Measurements from ENCODE around the gene ADAT3.

ADAT3 gene

DNA sequence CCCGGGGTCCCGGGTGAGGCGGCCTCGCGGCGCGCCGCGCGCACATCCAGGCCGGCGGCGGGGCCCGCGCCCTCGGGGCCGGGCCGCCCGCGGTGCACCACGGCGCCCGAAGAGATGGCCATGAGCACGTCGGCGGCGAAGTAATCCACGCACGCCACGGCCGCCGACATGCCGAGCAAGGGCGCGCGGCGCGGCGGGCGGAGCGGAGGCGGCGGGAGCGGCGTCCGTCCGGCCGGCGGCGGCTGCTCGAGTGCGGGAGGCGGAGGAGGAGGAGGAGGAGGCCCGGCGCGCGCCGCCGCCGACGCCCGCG, 41.9 kb upstream of the ADAT3 start, which contains the start of gene KLF16:
KLF16 (minus strand) TSS at position 252 of the 310 bp plus-strand sequence; CDS start at position 170, 82 bp downstream.
- peak within 1 kb of the TSS; percentile 92 for H3K27ac ChIP-seq (ENCODE audit: low read length)
- peaks cover 52% of the 10 kb centered on the region for H3K79me2 ChIP-seq (ENCODE audit: low read length)
- no peaks in the 10 kb centered on the region for H4K20me1 ChIP-seq (ENCODE audit: insufficient read depth, low read length)
- peak within 1 kb of the TSS; percentile 95 for H2AFZ ChIP-seq (ENCODE audit: low read length)
- DNase-seq = no peak
- no peaks in the 10 kb centered on the region for H3K36me3 ChIP-seq (replicated peaks; ENCODE audit: insufficient read depth, low read length)
- peak within 1 kb of the TSS; percentile 97 for H3K4me2 ChIP-seq (ENCODE audit: low read depth, low read length)
- H3K9me3 ChIP-seq (replicated peaks; ENCODE audit: insufficient read depth, low read length) = no peaks in the 10 kb centered on the region
- H3K27me3 ChIP-seq (replicated peaks; ENCODE audit: insufficient read depth, low read length) = no peaks in the 10 kb centered on the region
- H3K4me3 ChIP-seq (ENCODE audit: low read length) = peak within 1 kb of the TSS; percentile 98
- H3K9me2 ChIP-seq (replicated peaks; ENCODE audit: insufficient read depth, low read length) = no peaks in the 10 kb centered on the region
- peaks cover 15% of the 10 kb centered on the region for H3K4me1 ChIP-seq (ENCODE audit: low read length)
- H3F3A ChIP-seq (ENCODE audit: insufficient read depth, low read length) = peaks cover 25% of the 10 kb centered on the region
- TF ChIP-seq, protein P1, sequence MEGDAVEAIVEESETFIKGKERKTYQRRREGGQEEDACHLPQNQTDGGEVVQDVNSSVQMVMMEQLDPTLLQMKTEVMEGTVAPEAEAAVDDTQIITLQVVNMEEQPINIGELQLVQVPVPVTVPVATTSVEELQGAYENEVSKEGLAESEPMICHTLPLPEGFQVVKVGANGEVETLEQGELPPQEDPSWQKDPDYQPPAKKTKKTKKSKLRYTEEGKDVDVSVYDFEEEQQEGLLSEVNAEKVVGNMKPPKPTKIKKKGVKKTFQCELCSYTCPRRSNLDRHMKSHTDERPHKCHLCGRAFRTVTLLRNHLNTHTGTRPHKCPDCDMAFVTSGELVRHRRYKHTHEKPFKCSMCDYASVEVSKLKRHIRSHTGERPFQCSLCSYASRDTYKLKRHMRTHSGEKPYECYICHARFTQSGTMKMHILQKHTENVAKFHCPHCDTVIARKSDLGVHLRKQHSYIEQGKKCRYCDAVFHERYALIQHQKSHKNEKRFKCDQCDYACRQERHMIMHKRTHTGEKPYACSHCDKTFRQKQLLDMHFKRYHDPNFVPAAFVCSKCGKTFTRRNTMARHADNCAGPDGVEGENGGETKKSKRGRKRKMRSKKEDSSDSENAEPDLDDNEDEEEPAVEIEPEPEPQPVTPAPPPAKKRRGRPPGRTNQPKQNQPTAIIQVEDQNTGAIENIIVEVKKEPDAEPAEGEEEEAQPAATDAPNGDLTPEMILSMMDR (IDR thresholded peaks at IDR 0.05; ENCODE audit: low read length) = no peak
- TF ChIP-seq EZH2phosphoT487 (IDR thresholded peaks at IDR 0.05; ENCODE audit: low read length) = no peak
- TF ChIP-seq EZH2 (optimal IDR thresholded peaks at IDR 0.05; ENCODE audit: low read depth, low read length) = no peak
- peak within 1 kb of the TSS; percentile 98 for H3K9ac ChIP-seq (ENCODE audit: low read length)

DNA sequence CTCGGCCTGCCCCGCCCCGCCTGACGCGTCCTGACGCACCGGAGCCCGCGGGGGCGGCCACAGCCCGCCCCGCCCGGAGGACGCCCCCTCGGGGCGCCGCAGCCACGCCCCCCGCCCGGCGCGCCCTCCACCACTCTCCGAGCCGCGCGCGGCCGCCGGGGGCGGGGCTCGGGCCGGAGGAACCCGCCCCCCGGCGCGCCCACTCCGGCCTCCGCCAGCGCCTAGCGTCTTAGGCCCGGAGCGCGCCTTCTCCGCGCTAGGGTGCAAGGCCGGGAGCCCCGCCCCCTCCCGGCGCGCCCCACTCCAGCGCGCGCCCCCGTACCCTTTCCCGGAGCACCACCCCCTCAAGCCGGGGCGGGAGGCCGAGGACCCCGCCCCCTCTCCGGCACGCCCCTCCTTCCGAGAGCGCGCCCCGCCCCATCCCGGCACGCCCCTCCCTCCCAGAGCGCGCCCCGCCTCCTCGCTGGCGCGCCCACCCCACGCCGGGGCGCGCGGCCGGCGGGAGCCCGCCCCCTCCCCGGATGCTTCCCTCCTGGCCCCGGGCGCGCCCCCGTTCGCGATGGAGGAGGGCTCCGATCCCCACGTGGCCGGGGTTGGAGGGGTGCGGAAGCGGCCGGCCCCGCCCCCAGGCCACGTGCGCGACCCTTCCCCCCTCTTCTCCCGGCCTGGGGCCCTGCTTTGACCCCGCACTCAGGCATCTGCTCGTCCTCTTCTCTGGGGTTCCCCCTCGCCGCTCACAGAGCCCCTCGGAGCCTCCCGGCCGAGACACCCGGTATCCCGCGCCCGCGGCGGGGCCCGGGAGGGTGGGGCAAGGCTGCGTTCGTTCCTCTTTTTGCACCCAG, 41.3 kb upstream of the ADAT3 start:
- Histone ChIP-seq H3K9ac (ENCODE audit: low read length) (peak overlapping the region; percentile 98), H3K4me1 (ENCODE audit: low read length) (peaks cover 15% of the 10 kb centered on the region), H3K9me3 (replicated peaks; ENCODE audit: insufficient read depth, low read length) (no peaks in the 10 kb centered on the region), H3F3A (ENCODE audit: insufficient read depth, low read length) (peaks cover 20% of the 10 kb centered on the region; the same call in 1 of the 2 replicates), H3K9me2 (replicated peaks; ENCODE audit: insufficient read depth, low read length) (no peaks in the 10 kb centered on the region), H3K4me3 (ENCODE audit: low read length) (peak overlapping the region; percentile 72), H4K20me1 (ENCODE audit: insufficient read depth, low read length) (no peaks in the 10 kb centered on the region), H3K36me3 (replicated peaks; ENCODE audit: insufficient read depth, low read length) (no peaks in the 10 kb centered on the region), H3K79me2 (ENCODE audit: low read length) (peaks cover 47% of the 10 kb centered on the region), H2AFZ (ENCODE audit: low read length) (peak overlapping the region; percentile 95), H3K27me3 (replicated peaks; ENCODE audit: insufficient read depth, low read length) (no peaks in the 10 kb centered on the region), H3K27ac (ENCODE audit: low read length) (peak overlapping the region; percentile 92), H3K4me2 (ENCODE audit: low read depth, low read length) (peak overlapping the region; percentile 96)
- DNase-seq = peak; percentile 97
- TF ChIP-seq, protein P1 (IDR thresholded peaks at IDR 0.05; ENCODE audit: low read length) = no peak
- TF ChIP-seq EZH2phosphoT487 (IDR thresholded peaks at IDR 0.05; ENCODE audit: low read length) = no peak
- no peak for TF ChIP-seq EZH2 (optimal IDR thresholded peaks at IDR 0.05; ENCODE audit: low read depth, low read length)

DNA sequence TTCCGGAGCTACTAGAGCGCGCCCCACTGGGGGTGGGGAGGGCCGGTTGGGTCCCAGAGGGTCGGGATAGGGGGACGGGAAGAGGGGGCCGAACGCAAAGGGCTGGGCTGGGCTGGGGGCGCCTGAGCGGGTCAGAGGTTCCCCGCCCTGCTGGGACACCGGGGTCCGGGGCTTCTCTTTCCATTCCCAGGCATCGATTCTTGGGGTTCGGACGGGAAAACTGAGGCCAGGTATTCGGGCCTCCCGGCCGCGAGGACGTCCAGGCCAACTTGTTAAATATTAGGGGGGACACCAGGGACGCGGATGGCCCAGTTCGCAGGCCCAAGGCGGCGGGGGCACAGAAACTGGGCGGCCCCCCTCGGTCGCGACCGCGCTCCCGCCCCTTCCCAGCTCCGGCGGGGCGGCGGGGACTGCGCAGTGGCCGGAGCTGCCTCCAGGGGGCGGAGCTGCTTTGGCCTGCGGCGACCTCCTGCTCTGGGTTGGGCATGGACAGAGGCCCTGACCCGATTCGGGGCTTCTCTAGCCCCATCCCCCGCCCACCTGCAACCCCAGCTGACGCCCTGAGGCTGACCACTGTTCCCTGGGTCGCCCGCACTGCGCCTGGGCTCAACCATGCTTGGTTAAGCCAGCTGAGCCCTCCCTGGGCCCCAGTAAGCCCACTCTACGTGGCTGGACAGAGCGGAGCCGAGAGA, 40.6 kb upstream of the ADAT3 start:
- Histone ChIP-seq H3K9ac (ENCODE audit: low read length) (peak overlapping the region; percentile 98), H3K9me3 (replicated peaks; ENCODE audit: insufficient read depth, low read length) (no peaks in the 10 kb centered on the region), H3K4me3 (ENCODE audit: low read length) (peak overlapping the region; percentile 72), H2AFZ (ENCODE audit: low read length) (peak overlapping the region; percentile 95), H3F3A (ENCODE audit: insufficient read depth, low read length) (peaks cover 14% of the 10 kb centered on the region; the same call in 1 of the 2 replicates), H4K20me1 (ENCODE audit: insufficient read depth, low read length) (no peaks in the 10 kb centered on the region), H3K36me3 (replicated peaks; ENCODE audit: insufficient read depth, low read length) (no peaks in the 10 kb centered on the region), H3K79me2 (ENCODE audit: low read length) (peaks cover 39% of the 10 kb centered on the region), H3K27me3 (replicated peaks; ENCODE audit: insufficient read depth, low read length) (no peaks in the 10 kb centered on the region), H3K27ac (ENCODE audit: low read length) (peak overlapping the region; percentile 92), H3K4me2 (ENCODE audit: low read depth, low read length) (peak overlapping the region; percentile 96), H3K9me2 (replicated peaks; ENCODE audit: insufficient read depth, low read length) (no peaks in the 10 kb centered on the region), H3K4me1 (ENCODE audit: low read length) (peaks cover 15% of the 10 kb centered on the region)
- TF ChIP-seq, protein P1 (IDR thresholded peaks at IDR 0.05; ENCODE audit: low read length) = peak; percentile 85
- TF ChIP-seq EZH2phosphoT487 (IDR thresholded peaks at IDR 0.05; ENCODE audit: low read length) = no peak
- DNase-seq = peak; percentile 85
